Measurements from ENCODE around the gene CFAP54.

CFAP54 gene

GRCh38 chr12:96766232-96766631 is 276.9 kb downstream of the CFAP54 start:
- no peak for DNase-seq (ENCODE audit: low read depth)

DNA sequence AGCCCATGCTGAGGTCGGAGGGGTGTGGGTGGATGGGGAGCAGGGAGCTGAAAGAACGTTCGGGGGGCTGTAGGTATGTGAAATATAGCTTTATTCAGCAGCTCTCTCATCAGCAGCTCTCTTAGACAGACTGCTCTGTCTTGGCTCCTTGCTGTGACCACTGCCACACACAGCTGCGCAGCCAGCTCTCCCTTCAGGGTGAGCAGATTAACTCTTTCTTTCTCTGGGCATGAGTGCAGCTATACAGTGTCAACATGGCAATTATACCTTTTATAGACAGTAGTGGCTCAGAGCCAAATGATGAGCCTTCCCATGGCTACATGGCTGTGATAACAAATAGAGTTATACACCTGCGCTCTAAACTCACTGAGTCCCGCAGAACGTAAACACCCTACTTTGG is 280.0 kb downstream of the CFAP54 start:
- no peak for DNase-seq (ENCODE audit: low read depth)

DNA sequence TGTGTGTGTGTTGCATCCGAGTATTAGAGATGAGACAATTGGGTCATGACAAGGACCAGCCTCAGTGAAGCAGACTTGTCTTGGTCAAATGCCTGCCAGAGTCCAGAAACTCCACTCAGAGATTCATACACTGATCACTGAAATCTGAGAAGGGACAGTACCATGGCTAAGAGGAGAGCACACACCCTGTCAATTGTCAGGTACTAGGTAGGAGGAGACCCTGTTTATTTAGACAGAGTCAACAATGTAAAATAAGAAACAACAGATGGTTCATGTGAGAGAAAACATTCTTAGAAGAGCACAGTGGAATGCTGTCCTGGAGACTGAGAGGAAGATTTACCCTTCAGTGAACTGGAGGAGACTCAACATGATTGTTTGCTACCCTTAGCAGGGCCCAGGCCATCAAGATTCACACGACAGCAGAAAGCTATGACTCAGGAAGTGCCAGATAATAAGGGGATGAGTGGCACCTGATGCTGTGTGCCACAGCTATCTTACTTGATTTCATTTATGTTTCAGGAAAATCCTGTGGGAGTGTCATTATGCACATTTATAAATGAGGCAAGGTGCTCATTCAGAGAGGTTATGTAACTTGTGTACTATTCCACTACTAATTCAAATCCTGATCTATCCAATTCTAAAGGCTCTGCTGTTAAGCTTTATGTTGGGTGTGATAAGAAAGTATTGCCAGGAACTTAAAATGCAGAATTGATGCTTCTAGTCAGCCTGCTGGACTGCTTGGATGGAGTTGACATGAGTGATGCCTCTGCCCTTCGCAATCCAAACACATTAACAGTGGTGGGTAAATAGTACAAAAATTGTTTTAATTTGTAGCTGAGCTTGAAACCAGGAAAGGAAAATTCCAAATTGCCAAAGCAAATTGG is 281.1 kb downstream of the CFAP54 start:
- no peak for DNase-seq (ENCODE audit: low read depth)

- no peak for DNase-seq (ENCODE audit: low read depth)
Observed at GRCh38 chr12:96773031-96773430, 283.7 kb downstream of the CFAP54 start.

DNA sequence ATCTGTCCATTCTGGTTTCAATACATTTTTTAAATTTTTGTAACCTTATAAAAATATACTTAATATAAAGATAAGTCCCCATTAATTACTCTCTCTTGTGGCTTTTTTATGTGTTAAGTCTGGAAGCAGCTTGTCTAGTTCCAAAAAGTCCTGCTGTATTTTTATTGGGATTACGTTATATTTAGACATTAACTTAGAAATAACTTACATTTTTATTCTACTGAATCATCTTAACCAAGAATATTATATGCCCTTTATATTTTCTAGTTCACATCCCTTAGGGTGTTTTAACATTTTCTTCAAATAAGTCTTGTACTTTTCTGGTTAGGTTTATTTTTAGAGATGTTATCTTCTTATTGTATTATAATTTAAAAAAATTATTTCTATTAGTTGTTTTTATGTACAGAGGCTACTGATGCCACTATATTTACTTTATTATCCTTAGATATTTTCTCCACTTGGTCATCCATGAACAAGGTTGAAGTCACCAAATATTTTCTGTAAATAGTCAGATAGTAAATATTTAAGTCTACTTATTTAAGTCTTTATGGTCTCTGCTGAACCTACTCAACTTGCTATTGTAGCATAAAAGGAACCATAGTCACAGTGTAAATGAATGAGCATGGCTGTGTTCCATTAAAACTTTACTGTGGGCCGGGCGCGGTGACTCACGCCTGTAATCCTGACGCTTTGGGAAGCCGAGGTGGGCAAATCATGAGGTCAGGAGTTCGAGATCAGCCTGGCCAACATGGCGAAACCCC is 285.3 kb downstream of the CFAP54 start:
- DNase-seq (ENCODE audit: low read depth): no peak

- no peak for DNase-seq (ENCODE audit: low read depth)
Observed at GRCh38 chr12:96776908-96777307, 287.5 kb downstream of the CFAP54 start.

DNA sequence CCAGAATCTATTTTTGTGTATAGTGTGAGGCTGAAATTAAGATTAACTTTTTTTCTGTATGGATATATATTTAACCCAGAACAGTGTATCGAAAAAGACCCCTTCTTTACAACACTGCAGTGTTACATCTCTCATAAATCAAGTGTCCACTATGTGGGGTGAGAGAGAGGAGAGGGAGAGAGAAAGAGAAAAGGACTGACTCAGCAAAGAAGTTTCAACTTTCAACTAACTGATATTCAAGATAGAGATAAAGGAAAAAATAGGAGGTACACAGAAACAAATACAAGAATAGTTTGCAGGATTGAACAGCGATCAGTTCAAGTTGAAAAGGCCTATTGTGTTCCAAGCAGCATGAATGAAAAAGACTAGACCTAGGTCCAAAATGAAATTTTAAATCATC is 291.0 kb downstream of the CFAP54 start:
- no peak for DNase-seq (ENCODE audit: low read depth)

DNA sequence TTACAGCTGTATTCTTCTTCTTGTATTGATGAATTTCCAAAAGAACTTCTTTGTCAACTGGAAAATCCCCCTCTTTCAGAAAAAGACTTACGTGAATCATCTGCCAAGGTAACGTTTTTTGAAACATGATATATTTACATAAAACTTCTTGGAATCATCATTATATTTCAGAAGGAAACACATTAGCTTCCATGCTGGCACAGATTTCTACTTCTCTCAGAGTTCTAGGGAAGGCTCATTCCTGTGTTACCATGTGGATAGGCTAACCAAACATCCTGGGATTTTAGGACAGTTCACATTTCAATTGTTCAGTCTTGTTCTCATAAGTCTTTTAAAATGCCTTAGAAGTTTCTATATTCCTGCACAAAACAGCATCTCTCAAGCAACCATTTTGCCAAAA is 297.4 kb downstream of the CFAP54 start:
- no peak for DNase-seq (ENCODE audit: low read depth)

DNA sequence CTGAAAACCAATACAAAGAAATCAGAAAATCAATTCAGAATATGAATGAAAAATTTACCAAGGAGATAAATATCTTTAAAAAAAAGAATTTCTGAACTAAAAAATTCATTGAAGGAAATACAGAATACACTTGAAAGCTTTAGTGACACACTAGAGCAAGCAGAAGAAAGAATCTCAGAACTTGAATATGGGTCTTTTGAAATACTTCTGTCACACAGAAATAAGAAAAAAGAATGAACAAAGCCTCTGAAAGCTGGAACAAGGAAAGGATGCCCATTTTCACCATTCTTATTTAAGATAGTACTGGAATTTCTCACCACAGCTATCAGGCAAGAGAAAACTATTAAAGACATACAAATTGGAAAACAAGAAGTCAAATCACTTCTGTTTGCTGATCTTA is 314.6 kb downstream of the CFAP54 start:
- DNase-seq (ENCODE audit: low read depth): no peak

- no peak for DNase-seq (ENCODE audit: low read depth)
Observed at GRCh38 chr12:96806272-96806671, 316.9 kb downstream of the CFAP54 start.

GRCh38 chr12:96807741-96808140 is 318.4 kb downstream of the CFAP54 start:
- no peak for DNase-seq (ENCODE audit: low read depth)

GRCh38 chr12:96808587-96808986 is 319.2 kb downstream of the CFAP54 start:
- DNase-seq (ENCODE audit: low read depth): no peak

DNA sequence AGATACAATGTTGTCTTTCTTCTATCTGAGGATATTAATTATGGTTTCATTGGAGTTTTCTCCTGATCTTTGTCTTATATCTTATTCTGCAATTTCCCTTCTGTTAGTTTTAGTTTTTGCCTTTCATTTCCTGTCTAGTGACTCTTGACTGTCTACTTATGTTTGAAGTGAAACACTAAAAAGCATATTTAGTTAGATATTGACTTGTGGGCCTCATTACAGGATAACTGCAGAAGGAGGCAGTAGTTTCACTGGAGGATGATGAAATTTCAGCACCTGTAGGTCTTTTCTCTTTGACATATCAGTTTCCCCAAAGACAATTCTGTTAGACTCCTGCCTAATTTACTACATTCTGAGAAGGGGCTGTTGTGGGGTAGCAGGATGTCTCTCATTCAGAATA is 320.1 kb downstream of the CFAP54 start:
- no peak for DNase-seq (ENCODE audit: low read depth)

DNA sequence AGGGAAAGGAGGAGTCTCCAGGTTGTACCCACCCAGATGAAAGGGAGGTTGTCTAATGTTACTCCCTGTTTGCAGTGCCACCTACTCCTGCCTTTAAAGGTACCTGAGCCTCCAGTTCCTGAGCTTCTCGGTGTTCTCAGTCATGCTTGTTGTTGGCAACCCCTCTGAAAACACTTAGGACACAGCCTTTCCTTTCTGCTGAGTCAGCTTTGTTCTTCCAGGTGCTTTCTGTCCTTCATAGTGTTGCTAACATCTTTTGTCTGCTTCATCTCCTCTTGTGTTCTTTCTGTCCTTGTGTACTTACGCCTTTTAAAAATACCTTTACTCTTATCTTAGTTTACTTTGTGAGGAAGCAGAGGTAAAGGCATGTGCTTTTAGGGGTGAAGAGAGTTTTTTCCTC is 320.7 kb downstream of the CFAP54 start:
- no peak for DNase-seq (ENCODE audit: low read depth)

GRCh38 chr12:96810477-96810876 is 321.1 kb downstream of the CFAP54 start:
- DNase-seq (ENCODE audit: low read depth): no peak

DNA sequence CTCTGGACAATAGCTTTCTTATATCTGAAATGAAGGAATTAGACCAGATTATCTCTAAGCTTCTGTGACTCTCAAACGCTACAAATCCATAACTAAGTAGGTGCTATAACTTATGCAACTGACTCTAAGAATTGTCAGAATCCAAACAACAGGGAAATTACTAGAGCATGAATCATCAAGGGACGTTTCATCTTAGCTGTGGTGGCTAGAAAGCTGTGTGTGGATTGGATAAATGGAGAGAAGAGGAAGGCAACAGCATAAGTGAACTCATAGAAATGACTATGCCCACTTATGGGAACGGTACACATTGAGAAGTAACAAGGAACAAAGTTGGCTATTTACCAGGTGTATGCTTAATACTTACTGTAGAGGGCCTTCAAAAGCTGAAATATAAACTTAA is 321.7 kb downstream of the CFAP54 start:
- DNase-seq (ENCODE audit: low read depth): no peak

DNA sequence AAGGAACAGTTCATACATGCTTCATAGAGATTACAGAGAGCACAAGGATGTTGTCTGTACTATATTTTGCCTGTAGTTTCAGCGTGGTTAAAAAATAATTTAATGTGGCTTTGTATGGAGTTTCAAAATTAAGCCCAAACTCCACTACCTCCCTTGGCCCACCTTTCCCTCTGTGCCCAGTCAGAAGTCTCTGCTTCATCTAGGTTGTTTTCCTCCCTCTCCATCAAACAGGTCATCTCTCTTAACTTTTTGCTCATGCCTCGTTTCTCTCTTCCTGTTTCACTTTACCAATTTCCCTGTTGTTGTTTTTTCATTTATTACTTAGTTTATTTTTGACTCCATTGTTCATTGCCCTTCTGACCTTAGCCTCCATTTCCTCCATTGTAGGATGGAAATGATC is 322.8 kb downstream of the CFAP54 start:
- DNase-seq (ENCODE audit: low read depth): no peak

DNA sequence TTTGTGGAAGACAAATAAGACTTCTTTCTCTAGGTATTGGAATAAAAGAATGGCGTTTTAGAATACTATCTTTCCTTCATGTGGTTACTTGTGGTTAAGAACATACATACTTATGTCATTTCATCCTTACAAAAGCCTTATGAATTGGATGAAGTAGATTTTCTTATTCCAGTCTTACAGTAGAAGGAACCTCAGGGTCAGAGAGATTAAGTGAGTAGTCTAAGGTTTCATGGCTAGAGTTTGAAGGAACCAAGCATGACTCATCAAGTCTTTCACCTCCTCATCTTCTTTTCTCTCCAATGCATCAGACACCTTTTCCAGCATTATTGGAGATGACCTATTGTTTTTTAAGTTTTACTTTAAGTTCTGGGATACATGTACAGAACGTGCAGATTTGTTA is 324.8 kb downstream of the CFAP54 start:
- no peak for DNase-seq (ENCODE audit: low read depth)

DNA sequence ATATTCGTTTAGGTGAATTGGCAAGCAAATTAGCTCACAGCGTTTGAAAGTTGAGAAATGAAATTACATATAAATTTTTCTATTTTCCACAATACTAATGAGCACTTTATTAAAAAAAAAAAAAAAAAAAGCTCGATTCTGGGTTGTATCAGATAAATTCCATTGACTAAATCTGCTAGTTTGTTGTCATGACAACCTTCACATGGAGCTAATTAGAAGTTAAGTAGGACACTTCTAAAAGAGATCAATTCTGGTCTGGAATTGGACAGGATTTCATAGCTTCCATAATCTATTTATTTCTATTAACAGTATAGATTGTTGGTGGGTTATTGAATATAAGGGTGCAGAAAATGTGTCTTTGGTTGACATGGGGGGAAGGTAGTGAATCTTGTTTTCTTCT is 332.2 kb downstream of the CFAP54 start:
- DNase-seq (ENCODE audit: low read depth): no peak

DNA sequence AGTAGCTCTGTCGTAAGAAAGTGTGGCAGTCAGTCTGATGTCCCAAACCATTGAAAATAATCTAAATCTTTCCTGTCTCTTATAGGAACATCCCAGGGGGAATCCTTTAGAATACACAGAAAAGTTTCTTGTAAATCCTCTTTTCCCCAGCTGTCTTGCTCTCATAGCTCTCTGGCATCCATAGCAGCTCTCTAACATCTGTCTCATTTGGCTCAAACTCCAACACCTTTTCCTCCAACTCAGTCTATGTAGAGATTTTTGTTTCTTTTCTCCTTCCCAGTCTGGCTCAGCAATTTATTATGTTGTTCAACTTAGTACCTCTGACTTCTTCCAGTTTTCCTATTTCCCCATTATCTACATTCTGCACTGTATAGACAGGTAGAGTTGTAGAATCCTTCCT is 333.3 kb downstream of the CFAP54 start:
- DNase-seq (ENCODE audit: low read depth): no peak

DNA sequence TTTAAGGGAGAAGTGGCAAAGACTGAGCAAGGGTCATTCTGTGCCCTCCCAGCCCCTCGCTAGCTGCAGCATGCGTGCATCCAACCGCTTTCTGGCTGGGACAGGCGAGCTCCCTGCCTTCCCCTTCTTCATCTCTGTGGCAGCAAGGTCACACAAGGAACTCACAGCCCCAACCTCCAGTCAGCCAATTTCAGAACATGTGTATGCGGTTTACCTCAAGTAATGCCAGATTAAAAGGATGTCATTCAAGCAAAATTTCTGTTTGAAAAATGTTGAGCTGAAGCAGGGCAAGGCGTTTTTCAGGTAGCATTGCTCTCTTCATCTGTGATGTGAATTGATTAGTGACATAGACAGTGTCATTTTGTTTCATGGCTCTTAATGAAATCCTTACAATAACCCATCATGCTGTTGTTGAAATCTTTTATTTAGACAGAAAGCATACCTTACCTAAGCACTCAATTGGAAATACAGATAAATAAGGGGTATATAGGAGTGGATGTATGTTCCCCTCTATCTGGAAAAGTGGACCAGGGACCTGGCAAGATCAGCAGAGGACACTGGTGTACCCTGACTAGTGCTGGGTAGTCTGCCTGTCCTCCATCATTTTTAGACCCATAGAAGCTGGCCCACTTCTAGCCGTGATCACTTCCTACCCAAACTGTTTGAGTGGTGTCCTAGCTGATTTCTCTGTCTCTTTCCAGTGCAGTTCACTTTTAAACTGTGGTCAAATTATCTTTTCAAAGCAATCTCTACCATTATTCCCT is 334.9 kb downstream of the CFAP54 start:
- no peak for DNase-seq (ENCODE audit: low read depth)

- no peak for DNase-seq (ENCODE audit: low read depth)
Observed at GRCh38 chr12:96824838-96825236, 335.5 kb downstream of the CFAP54 start.

Measured in stimulated activated CD8-positive, alpha-beta memory T cell treated with anti-CD3 and anti-CD28 coated beads, Interleukin-12 subunit alpha, Interleukin-12 subunit beta, amount 100 ng/mL, for 1 hour (primary cell).